ENCODE data around the gene DMD. TPM values are rescaled to one million over a fixed set of nuclear protein-coding genes. Genes with fewer than 3 reads are reported as not detected.

The DMD gene
- total RNA-seq, 1 experiment from 2014 or later, result 47.2 TPM

GRCh38 chrX:31420711-31421151, 1790.6 kb downstream of the DMD start:
- Mint-ChIP-seq H3K27me3 (ENCODE audit: insufficient read depth, unreplicated experiment) (no peaks in the 10 kb centered on the region), H3K4me1 (ENCODE audit: low read depth, unreplicated experiment) (no peaks in the 10 kb centered on the region), H3K9me3 (ENCODE audit: unreplicated experiment) (no peaks in the 10 kb centered on the region), H3K4me3 (ENCODE audit: unreplicated experiment) (no peak overlapping the region), H3K36me3 (ENCODE audit: insufficient read depth, unreplicated experiment) (no peaks in the 10 kb centered on the region), H3K27ac (ENCODE audit: unreplicated experiment) (no peak overlapping the region)
- CTCF ChIA-PET, result no interaction called here
- no peak for DNase-seq
- Histone ChIP-seq H3K4me3 (ENCODE audit: low read depth, low read length) (no peak overlapping the region), H3K36me3 (ENCODE audit: control insufficient read depth, insufficient read depth, low read length) (no peaks in the 10 kb centered on the region), H3K4me1 (no peaks in the 10 kb centered on the region), H3K9me3 (no peaks in the 10 kb centered on the region), H3K27me3 (replicated peaks; ENCODE audit: control insufficient read depth, insufficient read depth, low read length) (no peaks in the 10 kb centered on the region)
- TF ChIP-seq CTCF (IDR thresholded peaks at IDR 0.05; ENCODE audit: insufficient read depth in 1 of 2, low read depth in 1 of 2, low read length in 1 of 2, severe bottlenecking in 1 of 2, unreplicated experiment in 1 of 2), result no peak
- BruUV-seq (replicated peaks), result no TSS peak
- POLR2A ChIA-PET, result no interaction called here
- intact Hi-C loops (cut with micrococcal nuclease; ENCODE audit: unreplicated experiment), result no loop called here

GRCh38 chrX:31420302-31420701, 1791.0 kb downstream of the DMD start:
- no peaks in the 10 kb centered on the region for H3K4me1 ChIP-seq
- Mint-ChIP-seq H3K4me1 (ENCODE audit: low read depth, unreplicated experiment) (no peaks in the 10 kb centered on the region), H3K27ac (ENCODE audit: unreplicated experiment) (no peak overlapping the region), H3K4me3 (ENCODE audit: unreplicated experiment) (no peak overlapping the region), H3K9me3 (ENCODE audit: unreplicated experiment) (no peaks in the 10 kb centered on the region), H3K36me3 (ENCODE audit: insufficient read depth, unreplicated experiment) (no peaks in the 10 kb centered on the region), H3K27me3 (ENCODE audit: insufficient read depth, unreplicated experiment) (no peaks in the 10 kb centered on the region)
- no TSS peak for BruUV-seq (replicated peaks)
- no peaks in the 10 kb centered on the region for H3K27me3 ChIP-seq (replicated peaks; ENCODE audit: control insufficient read depth, insufficient read depth, low read length)
- CTCF ChIA-PET, result no interaction called here
- no peaks in the 10 kb centered on the region for H3K9me3 ChIP-seq
- no peaks in the 10 kb centered on the region for H3K36me3 ChIP-seq (ENCODE audit: control insufficient read depth, insufficient read depth, low read length)
- TF ChIP-seq CTCF (IDR thresholded peaks at IDR 0.05; ENCODE audit: insufficient read depth in 1 of 2, low read depth in 1 of 2, low read length in 1 of 2, severe bottlenecking in 1 of 2, unreplicated experiment in 1 of 2), result no peak
- no peak for DNase-seq
- no peak overlapping the region for H3K4me3 ChIP-seq (ENCODE audit: low read depth, low read length)
- POLR2A ChIA-PET, result no interaction called here
- intact Hi-C loops (cut with micrococcal nuclease; ENCODE audit: unreplicated experiment), result no loop called here

GRCh38 chrX:31397119-31397518, 1814.2 kb downstream of the DMD start:
- no peaks in the 10 kb centered on the region for H3K27me3 Mint-ChIP-seq (ENCODE audit: insufficient read depth, unreplicated experiment)
- intact Hi-C loops (cut with micrococcal nuclease; ENCODE audit: unreplicated experiment), result no loop called here
- no peaks in the 10 kb centered on the region for H3K36me3 Mint-ChIP-seq (ENCODE audit: insufficient read depth, unreplicated experiment)
- Histone ChIP-seq H3K4me3 (ENCODE audit: low read depth, low read length) (no peak overlapping the region), H3K4me1 (no peaks in the 10 kb centered on the region), H3K36me3 (ENCODE audit: control insufficient read depth, insufficient read depth, low read length) (no peaks in the 10 kb centered on the region), H3K9me3 (no peaks in the 10 kb centered on the region), H3K27me3 (replicated peaks; ENCODE audit: control insufficient read depth, insufficient read depth, low read length) (no peaks in the 10 kb centered on the region)
- H3K4me1 Mint-ChIP-seq (ENCODE audit: low read depth, unreplicated experiment), result no peaks in the 10 kb centered on the region
- no peak for TF ChIP-seq CTCF (IDR thresholded peaks at IDR 0.05; ENCODE audit: insufficient read depth in 1 of 2, low read depth in 1 of 2, low read length in 1 of 2, severe bottlenecking in 1 of 2, unreplicated experiment in 1 of 2)
- no peaks in the 10 kb centered on the region for H3K9me3 Mint-ChIP-seq (ENCODE audit: unreplicated experiment)
- ChIA-PET POLR2A (no interaction called here), CTCF (no interaction called here)
- H3K4me3 Mint-ChIP-seq (ENCODE audit: unreplicated experiment), result no peak overlapping the region
- DNase-seq, result no peak
- no TSS peak for BruUV-seq (replicated peaks)
- H3K27ac Mint-ChIP-seq (ENCODE audit: unreplicated experiment), result no peak overlapping the region

Measured in Caco-2 (cell line).